ENCODE data around the gene MYO1H. TPM values are rescaled to one million over a fixed set of nuclear protein-coding genes. Genes with fewer than 3 reads are reported as not detected.

MYO1H gene
- total RNA-seq, 1 donor from 2014 or later, result not detected

GRCh38 chr12:109388167-109388563 lies 40.5 kb downstream of the MYO1H start:
- no peak overlapping the region for H3K9ac ChIP-seq

GRCh38 chr12:109389146-109389545 lies 41.4 kb downstream of the MYO1H start:
- no peaks in the 10 kb centered on the region for H3K36me3 Mint-ChIP-seq
- no peaks in the 10 kb centered on the region for H3K4me1 ChIP-seq
- DNase-seq (ENCODE audit: low spot score), result no peak

More at GRCh38 chr12:109388167-109388563, 40.5 kb downstream of the MYO1H start:
- Mint-ChIP-seq H3K27me3 (ENCODE audit: insufficient read depth, low read depth) (peaks cover 7% of the 10 kb centered on the region), H3K27ac (no peak overlapping the region), H3K4me1 (no peaks in the 10 kb centered on the region), H3K36me3 (no peaks in the 10 kb centered on the region), H3K9me3 (peaks cover 3% of the 10 kb centered on the region), H3K4me3 (no peak overlapping the region)
- Histone ChIP-seq H3K27me3 (peaks cover 7% of the 10 kb centered on the region), H3K4me3 (no peak overlapping the region), H3K27ac (no peak overlapping the region), H3K36me3 (no peaks in the 10 kb centered on the region), H3K79me2 (ENCODE audit: low read depth) (no peaks in the 10 kb centered on the region), H3K9me3 (ENCODE audit: low read depth) (no peaks in the 10 kb centered on the region), H4K20me1 (ENCODE audit: low read depth) (no peaks in the 10 kb centered on the region), H3K4me1 (no peaks in the 10 kb centered on the region), H3F3A (ENCODE audit: low read depth) (no peaks in the 10 kb centered on the region), H3K4me2 (no peak overlapping the region), H2AFZ (replicated peaks) (no peak overlapping the region)
- TF ChIP-seq CTCF (IDR thresholded peaks at IDR 0.05) (no peak), EZH2 (IDR thresholded peaks at IDR 0.05) (no peak)
- DNase-seq (ENCODE audit: low spot score), result no peak

GRCh38 chr12:109393437-109394345 lies 46.0 kb downstream of the MYO1H start:
- Mint-ChIP-seq H3K27me3 (ENCODE audit: insufficient read depth, low read depth) (peaks cover 10% of the 10 kb centered on the region), H3K27ac (no peak overlapping the region), H3K36me3 (no peaks in the 10 kb centered on the region), H3K9me3 (no peaks in the 10 kb centered on the region), H3K4me3 (no peak overlapping the region), H3K4me1 (no peaks in the 10 kb centered on the region)
- H3K27me3 ChIP-seq, result no peaks in the 10 kb centered on the region
- H3K9ac ChIP-seq, result no peak overlapping the region
- H3K9me3 ChIP-seq (ENCODE audit: low read depth), result no peaks in the 10 kb centered on the region
- H3K27ac ChIP-seq, result no peak overlapping the region
- H3K4me3 ChIP-seq, result no peak overlapping the region
- H3F3A ChIP-seq (ENCODE audit: low read depth), result no peaks in the 10 kb centered on the region
- TF ChIP-seq EZH2phosphoT487 (IDR thresholded peaks at IDR 0.05) (no peak), EZH2 (IDR thresholded peaks at IDR 0.05) (no peak), CTCF (IDR thresholded peaks at IDR 0.05) (peak; percentile 92)
- no peak overlapping the region for H2AFZ ChIP-seq (replicated peaks)
- no peaks in the 10 kb centered on the region for H3K79me2 ChIP-seq (ENCODE audit: low read depth)
- no peaks in the 10 kb centered on the region for H3K4me1 ChIP-seq
- no peaks in the 10 kb centered on the region for H3K36me3 ChIP-seq
- peak; percentile 67 for DNase-seq (ENCODE audit: low spot score)
- no peak overlapping the region for H3K4me2 ChIP-seq
- no peaks in the 10 kb centered on the region for H4K20me1 ChIP-seq (ENCODE audit: low read depth)

More at GRCh38 chr12:109389146-109389545, 41.4 kb downstream of the MYO1H start:
- Histone ChIP-seq H3K36me3 (no peaks in the 10 kb centered on the region), H3K9me3 (ENCODE audit: low read depth) (no peaks in the 10 kb centered on the region), H3K27ac (no peak overlapping the region), H3K79me2 (ENCODE audit: low read depth) (no peaks in the 10 kb centered on the region), H3K27me3 (no peaks in the 10 kb centered on the region), H3F3A (ENCODE audit: low read depth) (no peaks in the 10 kb centered on the region), H4K20me1 (ENCODE audit: low read depth) (no peaks in the 10 kb centered on the region), H3K4me3 (no peak overlapping the region), H2AFZ (replicated peaks) (no peak overlapping the region), H3K9ac (no peak overlapping the region), H3K4me2 (no peak overlapping the region)
- no peaks in the 10 kb centered on the region for H3K4me1 Mint-ChIP-seq
- H3K27ac Mint-ChIP-seq, result no peak overlapping the region
- H3K4me3 Mint-ChIP-seq, result no peak overlapping the region
- H3K27me3 Mint-ChIP-seq (ENCODE audit: insufficient read depth, low read depth), result peaks cover 10% of the 10 kb centered on the region
- H3K9me3 Mint-ChIP-seq, result peaks cover 3% of the 10 kb centered on the region
- TF ChIP-seq EZH2phosphoT487 (IDR thresholded peaks at IDR 0.05) (no peak), EZH2 (IDR thresholded peaks at IDR 0.05) (no peak), CTCF (IDR thresholded peaks at IDR 0.05) (no peak)

Data from neural progenitor cell (in vitro differentiated cells).